ENCODE data around the gene LSP1. TPM values are rescaled to one million over a fixed set of nuclear protein-coding genes. Genes with fewer than 3 reads are reported as not detected.

Gene LSP1
- total and polyA plus RNA-seq, 2 of the 13 experiments (the other 11 are each of a cell fraction or from before 2014, with no cell fraction given): 0.59 to 1.00 TPM

DNA sequence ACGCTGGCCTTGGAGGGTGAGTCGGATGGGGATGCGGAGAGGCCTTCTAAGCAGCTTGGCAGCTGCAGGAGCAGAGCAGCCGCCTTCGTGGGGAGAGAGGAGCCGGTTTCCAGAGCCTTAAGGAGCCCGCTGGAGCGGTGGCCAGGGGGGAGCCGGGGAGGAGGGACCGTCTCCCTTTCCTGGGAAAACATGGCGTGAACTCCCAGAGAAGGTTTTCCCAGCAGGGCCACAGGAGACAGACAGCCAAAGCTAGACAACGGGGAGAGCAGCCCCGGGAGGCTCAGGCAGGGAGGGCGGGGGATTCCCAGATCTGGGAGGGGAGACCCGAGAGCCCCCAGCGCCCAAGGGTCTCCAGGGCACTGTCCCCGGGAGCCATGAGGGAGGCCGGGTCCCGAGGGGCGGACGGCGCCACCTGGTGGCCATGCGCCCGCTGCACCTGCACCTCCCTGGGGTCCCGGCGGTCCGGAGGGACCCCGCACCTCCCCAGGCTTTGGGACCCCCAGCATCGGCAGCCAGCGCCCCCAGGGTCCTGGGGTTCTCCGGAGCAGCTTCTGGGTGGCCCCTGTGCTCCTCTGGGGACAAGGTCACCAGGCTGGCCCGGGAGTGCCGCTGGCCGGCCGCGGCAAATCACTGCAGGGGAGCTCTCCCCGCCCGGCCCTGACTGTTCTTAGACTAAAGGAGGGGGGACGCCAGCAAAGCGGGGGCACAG is 20.5 kb upstream of the LSP1 start (continued):
- TF ChIP-seq, protein P1, sequence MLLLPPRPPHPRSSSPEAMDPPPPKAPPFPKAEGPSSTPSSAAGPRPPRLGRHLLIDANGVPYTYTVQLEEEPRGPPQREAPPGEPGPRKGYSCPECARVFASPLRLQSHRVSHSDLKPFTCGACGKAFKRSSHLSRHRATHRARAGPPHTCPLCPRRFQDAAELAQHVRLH (CRISPR knock-in tag; IDR thresholded peaks at IDR 0.05; ENCODE audit: borderline replicate concordance, low read depth): peak; percentile 56; the same call in 1 of the 2 replicates
- TF ChIP-seq ARHGAP35 (CRISPR knock-in tag; IDR thresholded peaks at IDR 0.05; ENCODE audit: borderline replicate concordance): 0 out of 2 replicates have a peak, but pooled peaks have one; percentile 33
- TF ChIP-seq ZNF564 (CRISPR knock-in tag; IDR thresholded peaks at IDR 0.05): 0 out of 2 replicates have a peak, but pooled peaks have one; percentile 21
- TF ChIP-seq, protein P2, sequence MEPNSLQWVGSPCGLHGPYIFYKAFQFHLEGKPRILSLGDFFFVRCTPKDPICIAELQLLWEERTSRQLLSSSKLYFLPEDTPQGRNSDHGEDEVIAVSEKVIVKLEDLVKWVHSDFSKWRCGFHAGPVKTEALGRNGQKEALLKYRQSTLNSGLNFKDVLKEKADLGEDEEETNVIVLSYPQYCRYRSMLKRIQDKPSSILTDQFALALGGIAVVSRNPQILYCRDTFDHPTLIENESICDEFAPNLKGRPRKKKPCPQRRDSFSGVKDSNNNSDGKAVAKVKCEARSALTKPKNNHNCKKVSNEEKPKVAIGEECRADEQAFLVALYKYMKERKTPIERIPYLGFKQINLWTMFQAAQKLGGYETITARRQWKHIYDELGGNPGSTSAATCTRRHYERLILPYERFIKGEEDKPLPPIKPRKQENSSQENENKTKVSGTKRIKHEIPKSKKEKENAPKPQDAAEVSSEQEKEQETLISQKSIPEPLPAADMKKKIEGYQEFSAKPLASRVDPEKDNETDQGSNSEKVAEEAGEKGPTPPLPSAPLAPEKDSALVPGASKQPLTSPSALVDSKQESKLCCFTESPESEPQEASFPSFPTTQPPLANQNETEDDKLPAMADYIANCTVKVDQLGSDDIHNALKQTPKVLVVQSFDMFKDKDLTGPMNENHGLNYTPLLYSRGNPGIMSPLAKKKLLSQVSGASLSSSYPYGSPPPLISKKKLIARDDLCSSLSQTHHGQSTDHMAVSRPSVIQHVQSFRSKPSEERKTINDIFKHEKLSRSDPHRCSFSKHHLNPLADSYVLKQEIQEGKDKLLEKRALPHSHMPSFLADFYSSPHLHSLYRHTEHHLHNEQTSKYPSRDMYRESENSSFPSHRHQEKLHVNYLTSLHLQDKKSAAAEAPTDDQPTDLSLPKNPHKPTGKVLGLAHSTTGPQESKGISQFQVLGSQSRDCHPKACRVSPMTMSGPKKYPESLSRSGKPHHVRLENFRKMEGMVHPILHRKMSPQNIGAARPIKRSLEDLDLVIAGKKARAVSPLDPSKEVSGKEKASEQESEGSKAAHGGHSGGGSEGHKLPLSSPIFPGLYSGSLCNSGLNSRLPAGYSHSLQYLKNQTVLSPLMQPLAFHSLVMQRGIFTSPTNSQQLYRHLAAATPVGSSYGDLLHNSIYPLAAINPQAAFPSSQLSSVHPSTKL (CRISPR knock-in tag; IDR thresholded peaks at IDR 0.05): 0 out of 2 replicates have a peak, but pooled peaks have one; percentile 14
- peak; percentile 36 for TF ChIP-seq MED8 (CRISPR knock-in tag; IDR thresholded peaks at IDR 0.05; ENCODE audit: insufficient replicate concordance)
- TF ChIP-seq NFE2L2 (IDR thresholded peaks at IDR 0.05; ENCODE audit: low read length): no peak
- TF ChIP-seq MYC (CRISPR knock-in tag; IDR thresholded peaks at IDR 0.05; ENCODE audit: borderline replicate concordance): peak; percentile 63; the same call in 1 of the 2 replicates
- peak; percentile 55; the same call in 1 of the 2 replicates for TF ChIP-seq SALL1 (CRISPR knock-in tag; IDR thresholded peaks at IDR 0.05)
- TF ChIP-seq, protein P3, sequence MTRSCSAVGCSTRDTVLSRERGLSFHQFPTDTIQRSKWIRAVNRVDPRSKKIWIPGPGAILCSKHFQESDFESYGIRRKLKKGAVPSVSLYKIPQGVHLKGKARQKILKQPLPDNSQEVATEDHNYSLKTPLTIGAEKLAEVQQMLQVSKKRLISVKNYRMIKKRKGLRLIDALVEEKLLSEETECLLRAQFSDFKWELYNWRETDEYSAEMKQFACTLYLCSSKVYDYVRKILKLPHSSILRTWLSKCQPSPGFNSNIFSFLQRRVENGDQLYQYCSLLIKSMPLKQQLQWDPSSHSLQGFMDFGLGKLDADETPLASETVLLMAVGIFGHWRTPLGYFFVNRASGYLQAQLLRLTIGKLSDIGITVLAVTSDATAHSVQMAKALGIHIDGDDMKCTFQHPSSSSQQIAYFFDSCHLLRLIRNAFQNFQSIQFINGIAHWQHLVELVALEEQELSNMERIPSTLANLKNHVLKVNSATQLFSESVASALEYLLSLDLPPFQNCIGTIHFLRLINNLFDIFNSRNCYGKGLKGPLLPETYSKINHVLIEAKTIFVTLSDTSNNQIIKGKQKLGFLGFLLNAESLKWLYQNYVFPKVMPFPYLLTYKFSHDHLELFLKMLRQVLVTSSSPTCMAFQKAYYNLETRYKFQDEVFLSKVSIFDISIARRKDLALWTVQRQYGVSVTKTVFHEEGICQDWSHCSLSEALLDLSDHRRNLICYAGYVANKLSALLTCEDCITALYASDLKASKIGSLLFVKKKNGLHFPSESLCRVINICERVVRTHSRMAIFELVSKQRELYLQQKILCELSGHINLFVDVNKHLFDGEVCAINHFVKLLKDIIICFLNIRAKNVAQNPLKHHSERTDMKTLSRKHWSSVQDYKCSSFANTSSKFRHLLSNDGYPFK (CRISPR knock-in tag; IDR thresholded peaks at IDR 0.05; ENCODE audit: borderline replicate concordance): no peak
- TF ChIP-seq DNMT3B (CRISPR knock-in tag; conservative IDR thresholded peaks at IDR 0.05): no peak
- 0 out of 2 replicates have a peak, but pooled peaks have one; percentile 28 for TF ChIP-seq YEATS2 (CRISPR knock-in tag; IDR thresholded peaks at IDR 0.05; ENCODE audit: borderline replicate concordance)
- TF ChIP-seq, protein P4, sequence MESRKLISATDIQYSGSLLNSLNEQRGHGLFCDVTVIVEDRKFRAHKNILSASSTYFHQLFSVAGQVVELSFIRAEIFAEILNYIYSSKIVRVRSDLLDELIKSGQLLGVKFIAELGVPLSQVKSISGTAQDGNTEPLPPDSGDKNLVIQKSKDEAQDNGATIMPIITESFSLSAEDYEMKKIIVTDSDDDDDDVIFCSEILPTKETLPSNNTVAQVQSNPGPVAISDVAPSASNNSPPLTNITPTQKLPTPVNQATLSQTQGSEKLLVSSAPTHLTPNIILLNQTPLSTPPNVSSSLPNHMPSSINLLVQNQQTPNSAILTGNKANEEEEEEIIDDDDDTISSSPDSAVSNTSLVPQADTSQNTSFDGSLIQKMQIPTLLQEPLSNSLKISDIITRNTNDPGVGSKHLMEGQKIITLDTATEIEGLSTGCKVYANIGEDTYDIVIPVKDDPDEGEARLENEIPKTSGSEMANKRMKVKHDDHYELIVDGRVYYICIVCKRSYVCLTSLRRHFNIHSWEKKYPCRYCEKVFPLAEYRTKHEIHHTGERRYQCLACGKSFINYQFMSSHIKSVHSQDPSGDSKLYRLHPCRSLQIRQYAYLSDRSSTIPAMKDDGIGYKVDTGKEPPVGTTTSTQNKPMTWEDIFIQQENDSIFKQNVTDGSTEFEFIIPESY (CRISPR knock-in tag; IDR thresholded peaks at IDR 0.05): peak; percentile 65; the same call in 1 of the 2 replicates
- TF ChIP-seq KLF16 (CRISPR knock-in tag; IDR thresholded peaks at IDR 0.05): peak in 1 of 2 experiments; percentile 41; a peak in 1 of 4 replicates
- no peak for TF ChIP-seq ZBTB42 (CRISPR knock-in tag; IDR thresholded peaks at IDR 0.05)
- peak; percentile 25; the same call in 1 of the 2 replicates for TF ChIP-seq ZFY (CRISPR knock-in tag; IDR thresholded peaks at IDR 0.05)
- TF ChIP-seq ZBTB7B (CRISPR knock-in tag; IDR thresholded peaks at IDR 0.05): peak; percentile 98
- TF ChIP-seq ELF1 (CRISPR knock-in tag; IDR thresholded peaks at IDR 0.05): no peak
- TF ChIP-seq, protein P5, sequence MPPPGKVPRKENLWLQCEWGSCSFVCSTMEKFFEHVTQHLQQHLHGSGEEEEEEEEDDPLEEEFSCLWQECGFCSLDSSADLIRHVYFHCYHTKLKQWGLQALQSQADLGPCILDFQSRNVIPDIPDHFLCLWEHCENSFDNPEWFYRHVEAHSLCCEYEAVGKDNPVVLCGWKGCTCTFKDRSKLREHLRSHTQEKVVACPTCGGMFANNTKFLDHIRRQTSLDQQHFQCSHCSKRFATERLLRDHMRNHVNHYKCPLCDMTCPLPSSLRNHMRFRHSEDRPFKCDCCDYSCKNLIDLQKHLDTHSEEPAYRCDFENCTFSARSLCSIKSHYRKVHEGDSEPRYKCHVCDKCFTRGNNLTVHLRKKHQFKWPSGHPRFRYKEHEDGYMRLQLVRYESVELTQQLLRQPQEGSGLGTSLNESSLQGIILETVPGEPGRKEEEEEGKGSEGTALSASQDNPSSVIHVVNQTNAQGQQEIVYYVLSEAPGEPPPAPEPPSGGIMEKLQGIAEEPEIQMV (CRISPR knock-in tag; IDR thresholded peaks at IDR 0.05; ENCODE audit: low read depth): 0 out of 2 replicates have a peak, but pooled peaks have one; percentile 40

All from HepG2 (cell line).